ENCODE data around the gene CRTC1. TPM values are rescaled to one million over a fixed set of nuclear protein-coding genes. Genes with fewer than 3 reads are reported as not detected.

Gene CRTC1
- total RNA-seq, 2 experiments from 2014 or later = 5.1 TPM

GRCh38 chr19:18698321-18699167, 15.1 kb downstream of the CRTC1 start:
- DNase-seq = no peak
- no peak overlapping the region for H3K27ac Mint-ChIP-seq
- no peak overlapping the region for H3K4me3 Mint-ChIP-seq

GRCh38 chr19:18699403-18700054, 16.0 kb downstream of the CRTC1 start:
- Mint-ChIP-seq H3K9me3 (no peaks in the 10 kb centered on the region), H3K27ac (peak overlapping the region; percentile 50), H3K27me3 (no peaks in the 10 kb centered on the region), H3K36me3 (no peaks in the 10 kb centered on the region), H3K4me1 (peaks cover 31% of the 10 kb centered on the region), H3K4me3 (peak overlapping the region; percentile 77)
- DNase-seq = no peak

More at GRCh38 chr19:18698321-18699167, 15.1 kb downstream of the CRTC1 start:
- H3K4me1 Mint-ChIP-seq = peaks cover 31% of the 10 kb centered on the region
- H3K27me3 Mint-ChIP-seq = no peaks in the 10 kb centered on the region
- no peaks in the 10 kb centered on the region for H3K36me3 Mint-ChIP-seq
- no peaks in the 10 kb centered on the region for H3K9me3 Mint-ChIP-seq

- Mint-ChIP-seq H3K9me3 (no peaks in the 10 kb centered on the region), H3K4me1 (peaks cover 25% of the 10 kb centered on the region), H3K27ac (peak overlapping the region; percentile 65), H3K27me3 (no peaks in the 10 kb centered on the region), H3K4me3 (peak overlapping the region; percentile 70), H3K36me3 (no peaks in the 10 kb centered on the region)
- peak; percentile 73 for DNase-seq
These were observed 17.2 kb downstream of the CRTC1 start for GRCh38 chr19:18700501-18701249.

GRCh38 chr19:18701250-18701608, 17.7 kb downstream of the CRTC1 start:
- H3K27ac Mint-ChIP-seq = peak overlapping the region; percentile 65
- H3K27me3 Mint-ChIP-seq = no peaks in the 10 kb centered on the region
- peak overlapping the region; percentile 70 for H3K4me3 Mint-ChIP-seq

GRCh38 chr19:18704054-18704453, 20.6 kb downstream of the CRTC1 start:
- Mint-ChIP-seq H3K36me3 (no peaks in the 10 kb centered on the region), H3K4me1 (peaks cover 21% of the 10 kb centered on the region), H3K4me3 (no peak overlapping the region), H3K27ac (no peak overlapping the region), H3K9me3 (no peaks in the 10 kb centered on the region), H3K27me3 (no peaks in the 10 kb centered on the region)
- no peak for DNase-seq

More at GRCh38 chr19:18701250-18701608, 17.7 kb downstream of the CRTC1 start:
- DNase-seq = no peak
- Mint-ChIP-seq H3K36me3 (no peaks in the 10 kb centered on the region), H3K4me1 (peaks cover 25% of the 10 kb centered on the region), H3K9me3 (no peaks in the 10 kb centered on the region)

GRCh38 chr19:18704971-18705370, 21.5 kb downstream of the CRTC1 start:
- H3K36me3 Mint-ChIP-seq = no peaks in the 10 kb centered on the region
- H3K27ac Mint-ChIP-seq = no peak overlapping the region
- no peak overlapping the region for H3K4me3 Mint-ChIP-seq
- no peaks in the 10 kb centered on the region for H3K9me3 Mint-ChIP-seq
- DNase-seq = no peak
- H3K4me1 Mint-ChIP-seq = peaks cover 15% of the 10 kb centered on the region
- H3K27me3 Mint-ChIP-seq = no peaks in the 10 kb centered on the region

- Mint-ChIP-seq H3K4me3 (no peak overlapping the region), H3K27ac (no peak overlapping the region)
These were observed 25.2 kb downstream of the CRTC1 start for GRCh38 chr19:18708452-18709231.

GRCh38 chr19:18709546-18709945, 26.1 kb downstream of the CRTC1 start:
- Mint-ChIP-seq H3K4me3 (no peak overlapping the region), H3K9me3 (no peaks in the 10 kb centered on the region), H3K36me3 (no peaks in the 10 kb centered on the region), H3K27me3 (no peaks in the 10 kb centered on the region), H3K4me1 (peaks cover 15% of the 10 kb centered on the region), H3K27ac (no peak overlapping the region)
- no peak for DNase-seq

More at GRCh38 chr19:18708452-18709231, 25.2 kb downstream of the CRTC1 start:
- peaks cover 13% of the 10 kb centered on the region for H3K4me1 Mint-ChIP-seq
- no peaks in the 10 kb centered on the region for H3K9me3 Mint-ChIP-seq
- H3K27me3 Mint-ChIP-seq = no peaks in the 10 kb centered on the region
- no peak for DNase-seq
- H3K36me3 Mint-ChIP-seq = no peaks in the 10 kb centered on the region

- peaks cover 19% of the 10 kb centered on the region for H3K4me1 Mint-ChIP-seq
- DNase-seq = no peak
- no peaks in the 10 kb centered on the region for H3K9me3 Mint-ChIP-seq
- no peak overlapping the region for H3K27ac Mint-ChIP-seq
- H3K36me3 Mint-ChIP-seq = no peaks in the 10 kb centered on the region
- no peak overlapping the region for H3K4me3 Mint-ChIP-seq
- H3K27me3 Mint-ChIP-seq = no peaks in the 10 kb centered on the region
These were observed 26.7 kb downstream of the CRTC1 start for GRCh38 chr19:18710186-18710585.

- Mint-ChIP-seq H3K4me3 (no peak overlapping the region), H3K27me3 (no peaks in the 10 kb centered on the region), H3K27ac (no peak overlapping the region), H3K4me1 (peaks cover 25% of the 10 kb centered on the region), H3K36me3 (no peaks in the 10 kb centered on the region), H3K9me3 (no peaks in the 10 kb centered on the region)
- no peak for DNase-seq
These were observed 27.7 kb downstream of the CRTC1 start for GRCh38 chr19:18710996-18711751.

- Mint-ChIP-seq H3K9me3 (no peaks in the 10 kb centered on the region), H3K27me3 (no peaks in the 10 kb centered on the region)
These were observed 28.4 kb downstream of the CRTC1 start for GRCh38 chr19:18711893-18712292.

GRCh38 chr19:18712981-18713380, 29.5 kb downstream of the CRTC1 start:
- no peak overlapping the region for H3K4me3 Mint-ChIP-seq
- no peak for DNase-seq
- H3K36me3 Mint-ChIP-seq = no peaks in the 10 kb centered on the region
- no peaks in the 10 kb centered on the region for H3K9me3 Mint-ChIP-seq
- H3K27me3 Mint-ChIP-seq = no peaks in the 10 kb centered on the region
- H3K27ac Mint-ChIP-seq = no peak overlapping the region
- H3K4me1 Mint-ChIP-seq = peaks cover 27% of the 10 kb centered on the region

More at GRCh38 chr19:18711893-18712292, 28.4 kb downstream of the CRTC1 start:
- H3K4me3 Mint-ChIP-seq = no peak overlapping the region
- DNase-seq = no peak
- H3K4me1 Mint-ChIP-seq = peaks cover 26% of the 10 kb centered on the region
- no peaks in the 10 kb centered on the region for H3K36me3 Mint-ChIP-seq
- no peak overlapping the region for H3K27ac Mint-ChIP-seq

- no peak overlapping the region for H3K4me3 Mint-ChIP-seq
- no peaks in the 10 kb centered on the region for H3K9me3 Mint-ChIP-seq
- DNase-seq = no peak
- peaks cover 25% of the 10 kb centered on the region for H3K4me1 Mint-ChIP-seq
- no peaks in the 10 kb centered on the region for H3K36me3 Mint-ChIP-seq
- H3K27ac Mint-ChIP-seq = no peak overlapping the region
- H3K27me3 Mint-ChIP-seq = no peaks in the 10 kb centered on the region
These were observed 30.2 kb downstream of the CRTC1 start for GRCh38 chr19:18713550-18714117.

- DNase-seq = no peak
- no peak overlapping the region for H3K4me3 Mint-ChIP-seq
- H3K9me3 Mint-ChIP-seq = no peaks in the 10 kb centered on the region
- no peak overlapping the region for H3K27ac Mint-ChIP-seq
- no peaks in the 10 kb centered on the region for H3K36me3 Mint-ChIP-seq
- H3K4me1 Mint-ChIP-seq = peaks cover 20% of the 10 kb centered on the region
- no peaks in the 10 kb centered on the region for H3K27me3 Mint-ChIP-seq
These were observed 31.9 kb downstream of the CRTC1 start for GRCh38 chr19:18715416-18715815.
